A549 (cell line): ENCODE results near the gene NOS3. TPM values are rescaled to one million over a fixed set of nuclear protein-coding genes. Genes with fewer than 3 reads are reported as not detected.

Experiments
- ATAC-seq, 2 experiments: fragments of 200-7000 bp in 1 of 2; fragments of >200 bp in 1 of 2; cut with Nextera tagmentation in 1 of 2; cut with Tn5 transposase in 1 of 2; 3 replicates each; pipeline versions ENCODE4 v1.8.0 to v1.9.1; 2018 to 2020; ENCODE audit warnings: mild to moderate bottlenecking in 1 of 2, moderate library complexity in 1 of 2
- CTCF ChIA-PET: fragments of 300-600 bp; sonication (Branson Sonifier 250); formaldehyde crosslinking; extraction: SDS; loops from one replicate; lab custom pipeline; 2021; ENCODE audit warnings: antibody characterized with exemption, inconsistent platforms; lab: Yijun Ruan, JAX
- POLR2A ChIA-PET: fragments of 350-600 bp; formaldehyde crosslinking; extraction: SDS; loops from one replicate; lab custom pipeline; 2021; ENCODE audit warnings: antibody characterized with exemption, inconsistent platforms; lab: Yijun Ruan, JAX
- DNase-seq, 2 experiments: peaks; one replicate each; pipeline versions ENCODE4 v3.0.0 to v3.0.0-alpha.2; 2011 to 2016; ENCODE audit warnings: low read depth in 1 of 2, low spot score in 1 of 2
- FAIRE-seq: peaks from 2 replicates; lab custom pipeline; 2011; peaks lifted over from hg19 to GRCh38; lab: Jason Lieb, UNC
- H3K27ac ChIP-seq, 2 experiments: fragments of >200 bp; sonication (Bioruptor Twin); formaldehyde crosslinking; 3 replicates each; pipeline ENCODE4 v1.5.1; 2016 to 2017
- H3K4me1 ChIP-seq: fragments of >200 bp; sonication (Bioruptor Twin); formaldehyde crosslinking; 3 replicates; pipeline ENCODE4 v1.6.1; 2016
- H3K4me2 ChIP-seq: fragments of >200 bp; sonication (Bioruptor Twin); formaldehyde crosslinking; 3 replicates; pipeline ENCODE4 v1.6.1; 2016
- H3K4me3 ChIP-seq: fragments of >200 bp; sonication (Bioruptor Twin); formaldehyde crosslinking; 3 replicates; pipeline ENCODE4 v1.5.1; 2016
- H3K9me3 ChIP-seq: fragments of >200 bp; sonication (Bioruptor Twin); formaldehyde crosslinking; 3 replicates; pipeline ENCODE4 v1.6.1; 2016
- CBX8 ChIP-seq: fragments of 200-600 bp; sonication (generic); IDR thresholded peaks from 2 replicates; pipeline ENCODE4 v1.6.1; 2016
- CEBPB ChIP-seq, 2 experiments: fragments of >200 bp in 1 of 2; sonication (Bioruptor Twin) in 1 of 2; formaldehyde crosslinking in 1 of 2; IDR thresholded peaks; 2 replicates each; pipeline ENCODE4 v1.6.1; 2012 to 2016
- CHD4 ChIP-seq: fragments of 200-600 bp; sonication (generic); IDR thresholded peaks from 2 replicates; pipeline ENCODE4 v1.6.1; 2016; ENCODE audit warnings: antibody characterized with exemption, mild to moderate bottlenecking, borderline replicate concordance
- CTCF ChIP-seq: fragments of >200 bp; sonication (Bioruptor Twin); formaldehyde crosslinking; IDR thresholded peaks from 3 replicates; pipeline ENCODE4 v1.5.1; 2016
- ESRRA ChIP-seq: fragments of 150-350 bp; IDR thresholded peaks from 2 replicates; pipeline ENCODE4 v1.6.1; 2014; ENCODE audit warnings: mild to moderate bottlenecking, low read length, borderline replicate concordance
- FOSL2 ChIP-seq, 2 experiments: fragments of 450-650 bp in 1 of 2; fragments of >200 bp in 1 of 2; sonication (Bioruptor Twin) in 1 of 2; formaldehyde crosslinking; IDR thresholded peaks; 2 replicates each; pipeline versions ENCODE4 v1.5.0 to v1.6.1; 2016 to 2020; ENCODE audit warnings: mild to moderate bottlenecking in 1 of 2, moderate library complexity in 1 of 2
- HDAC2 ChIP-seq: fragments of 200-600 bp; sonication (generic); IDR thresholded peaks from 2 replicates; pipeline ENCODE4 v1.6.1; 2016
- HOXA7 ChIP-seq: fragments of 250-450 bp; sonication (Bioruptor Pico); IDR thresholded peaks from 2 replicates; pipeline ENCODE4 v1.5.0; 2020; ENCODE audit warnings: mild to moderate bottlenecking, moderate library complexity
- MAZ ChIP-seq: fragments of 150-350 bp; IDR thresholded peaks from 2 replicates; pipeline ENCODE4 v1.6.1; 2014; ENCODE audit warnings: antibody characterized with exemption, low read depth, low read length, borderline replicate concordance
- NPAS2 ChIP-seq: fragments of 250-450 bp; sonication (Bioruptor Pico); IDR thresholded peaks from 2 replicates; pipeline ENCODE4 v1.8.0; 2022; ENCODE audit warnings: mild to moderate bottlenecking, moderate library complexity, borderline replicate concordance
- NR3C1 ChIP-seq: fragments of >200 bp; sonication (Bioruptor Twin); formaldehyde crosslinking; IDR thresholded peaks from 3 replicates; pipeline ENCODE4 v1.6.1; 2017
- PHF8 ChIP-seq: fragments of 200-600 bp; sonication (generic); IDR thresholded peaks from 2 replicates; pipeline ENCODE4 v1.6.1; 2016; ENCODE audit warnings: low read depth, mild to moderate bottlenecking, antibody characterized with exemption, moderate library complexity, borderline replicate concordance
- POLR2AphosphoS2 ChIP-seq: conservative IDR thresholded peaks from 2 replicates; pipeline ENCODE4 v1.6.1; 2012; ENCODE audit warnings: low read length, improper control_type of control experiment, inconsistent platforms
- RAD21 ChIP-seq, 2 experiments: fragments of >200 bp in 1 of 2; sonication (Bioruptor Twin) in 1 of 2; formaldehyde crosslinking in 1 of 2; IDR thresholded peaks in 1 of 2; conservative IDR thresholded peaks in 1 of 2; 2 replicates in 1 of 2; 3 replicates in 1 of 2; pipeline ENCODE4 v1.6.1; 2012 to 2018; ENCODE audit warnings: inconsistent platforms in 1 of 2
- RARB ChIP-seq: fragments of 250-450 bp; sonication (Bioruptor Pico); IDR thresholded peaks from 2 replicates; pipeline ENCODE4 v1.8.0; 2021; ENCODE audit warnings: mild to moderate bottlenecking, moderate library complexity
- REST ChIP-seq: fragments of 200-600 bp; sonication (generic); IDR thresholded peaks from 2 replicates; pipeline ENCODE4 v1.6.1; 2016; ENCODE audit warnings: antibody characterized with exemption, mild to moderate bottlenecking, moderate library complexity
- RNF2 ChIP-seq: fragments of 200-600 bp; sonication (generic); IDR thresholded peaks from 2 replicates; pipeline ENCODE4 v1.6.1; 2016; ENCODE audit warnings: low read depth, mild to moderate bottlenecking, antibody characterized with exemption, moderate library complexity, borderline replicate concordance
- TFCP2L1 ChIP-seq: fragments of 250-450 bp; sonication (Bioruptor Pico); IDR thresholded peaks from 2 replicates; pipeline ENCODE4 v1.5.0; 2021; ENCODE audit warnings: mild to moderate bottlenecking
- TP53 ChIP-seq: fragments of 250-450 bp; sonication (Bioruptor Pico); IDR thresholded peaks from 2 replicates; pipeline ENCODE4 v1.5.0; 2021; ENCODE audit warnings: mild to moderate bottlenecking, moderate library complexity
- WGBS: methylation state at CpG from one replicate; pipeline ENCODE4 v1.1.6; 2017; ENCODE audit errors: missing lambda C conversion rate; 5-methylcytosine and 5-hydroxymethylcytosine counted together
- polyA plus RNA-seq, 4 experiments: library from polyadenylated mRNA; depleted of rRNA in 3 of 4; stranded (reverse); fragments of >200 nt; fragmentation: RNase III in 1 of 4; extraction: RNeasy Plus Mini Kit Qiagen cat#74134 plus additional on column Dnase treatment in 1 of 4; gene quantifications; 2 replicates in 3 of 4; 3 replicates in 1 of 4; pipeline ENCODE4 v1.2.3, GENCODE V29; 2011 to 2017
- TF ChIP-seq, protein P1 (sequence below): fragments of 150-350 bp; IDR thresholded peaks from 2 replicates; pipeline ENCODE4 v1.6.1; 2014; ENCODE audit warnings: low read depth, mild to moderate bottlenecking, low read length

NOS3 gene
- polyA plus RNA-seq, 2 of the 4 experiments (the other 2 are of a cell fraction): 0.52 to 0.71 TPM

- WGBS: 44% methylated on average over 5 of the region's 5 CpGs
- TF ChIP-seq RAD21 (conservative IDR thresholded peaks at IDR 0.05 in 1 of 2, IDR thresholded peaks at IDR 0.05 in 1 of 2) (no peak), POLR2AphosphoS2 (no peak), HDAC2 (no peak)
- CTCF ChIA-PET: interaction anchor here (0.6 to 2.0 kb wide), 8 partner anchors 9 to 113 kb away, joined by 3 to 11 read pairs (median 6); no protein-coding TSS in a partner anchor
Measured at GRCh38 chr7:150997817-150998216, 7.0 kb downstream of the NOS3 start.

DNA sequence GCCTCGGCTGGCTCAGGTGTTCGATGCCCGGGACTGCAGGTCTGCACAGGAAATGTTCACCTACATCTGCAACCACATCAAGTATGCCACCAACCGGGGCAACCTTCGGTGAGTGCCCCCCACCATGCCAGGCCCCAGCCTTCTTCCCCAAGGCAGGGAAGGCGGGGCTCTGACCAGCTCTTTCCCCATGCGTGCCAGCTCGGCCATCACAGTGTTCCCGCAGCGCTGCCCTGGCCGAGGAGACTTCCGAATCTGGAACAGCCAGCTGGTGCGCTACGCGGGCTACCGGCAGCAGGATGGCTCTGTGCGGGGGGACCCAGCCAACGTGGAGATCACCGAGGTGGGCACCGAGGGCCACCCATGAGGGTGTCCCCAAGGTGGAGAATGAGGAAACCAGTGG lies 7.5 kb downstream of the NOS3 start:
- 62% methylated on average over 19 of the region's 20 CpGs for WGBS
- FAIRE-seq (no peak), DNase-seq (no peak), ATAC-seq (no peak)
- Histone ChIP-seq H3K9me3 (no peaks in the 10 kb centered on the region), H3K4me1 (0 out of 3 replicates have a peak, but pooled peaks cover 2% of the 10 kb centered on the region), H3K27ac (no peak overlapping the region), H3K4me3 (no peak overlapping the region), H3K4me2 (no peak overlapping the region)
- CTCF ChIA-PET: interaction anchor here (0.6 to 2.0 kb wide), 8 partner anchors 9 to 113 kb away, joined by 3 to 11 read pairs (median 6); no protein-coding TSS in a partner anchor
- POLR2A ChIA-PET: no interaction called here
- TF ChIP-seq NR3C1: no peak
- TF ChIP-seq CEBPB (IDR thresholded peaks at IDR 0.05): no peak
- no peak for TF ChIP-seq ESRRA
- no peak for TF ChIP-seq CHD4

More at GRCh38 chr7:150997817-150998216, 7.0 kb downstream of the NOS3 start:
- FAIRE-seq: no peak
- no peak overlapping the region for H3K4me3 ChIP-seq
- no peak overlapping the region for H3K27ac ChIP-seq
- H3K4me2 ChIP-seq: no peak overlapping the region
- H3K9me3 ChIP-seq: no peaks in the 10 kb centered on the region
- no peaks in the 10 kb centered on the region for H3K4me1 ChIP-seq
- DNase-seq: no peak
- no peak for ATAC-seq
- POLR2A ChIA-PET: no interaction called here

GRCh38 chr7:150999001-150999400 lies 8.2 kb downstream of the NOS3 start:
- H3K9me3 ChIP-seq: no peaks in the 10 kb centered on the region
- TF ChIP-seq RARB (CRISPR knock-in tag) (no peak), CHD4 (no peak), CTCF (no peak), TP53 (CRISPR knock-in tag) (no peak), RNF2 (no peak)
- TF ChIP-seq, protein P1, sequence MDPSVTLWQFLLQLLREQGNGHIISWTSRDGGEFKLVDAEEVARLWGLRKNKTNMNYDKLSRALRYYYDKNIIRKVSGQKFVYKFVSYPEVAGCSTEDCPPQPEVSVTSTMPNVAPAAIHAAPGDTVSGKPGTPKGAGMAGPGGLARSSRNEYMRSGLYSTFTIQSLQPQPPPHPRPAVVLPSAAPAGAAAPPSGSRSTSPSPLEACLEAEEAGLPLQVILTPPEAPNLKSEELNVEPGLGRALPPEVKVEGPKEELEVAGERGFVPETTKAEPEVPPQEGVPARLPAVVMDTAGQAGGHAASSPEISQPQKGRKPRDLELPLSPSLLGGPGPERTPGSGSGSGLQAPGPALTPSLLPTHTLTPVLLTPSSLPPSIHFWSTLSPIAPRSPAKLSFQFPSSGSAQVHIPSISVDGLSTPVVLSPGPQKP: no peak
- TF ChIP-seq, all 56 proteins: peak for 0
- H3K4me2 ChIP-seq: no peak overlapping the region
- CTCF ChIA-PET: interaction anchor here (1.0 to 1.9 kb wide), 6 partner anchors 8 to 112 kb away, joined by 3 to 7 read pairs (median 4); no protein-coding TSS in a partner anchor
- no peak overlapping the region for H3K27ac ChIP-seq
- no peak for ATAC-seq
- H3K4me1 ChIP-seq: 0 out of 3 replicates have a peak, but pooled peaks cover 5% of the 10 kb centered on the region
- 83% methylated on average over 4 of the region's 12 CpGs for WGBS
- no peak for DNase-seq
- H3K4me3 ChIP-seq: no peak overlapping the region
- no peak for FAIRE-seq
- POLR2A ChIA-PET: no interaction called here

- no peak for ATAC-seq
- FAIRE-seq: no peak
- Histone ChIP-seq H3K4me2 (no peak overlapping the region), H3K27ac (no peak overlapping the region), H3K4me1 (0 out of 3 replicates have a peak, but pooled peaks cover 5% of the 10 kb centered on the region), H3K9me3 (no peaks in the 10 kb centered on the region), H3K4me3 (no peak overlapping the region)
- POLR2A ChIA-PET: no interaction called here
- CTCF ChIA-PET: interaction anchor here (1.0 to 11.2 kb wide), 7 partner anchors 8 to 111 kb away, joined by 3 to 110 read pairs (median 3); partner anchors contain the start of gene ATG9B
- WGBS: 85% methylated on average over 4 of the region's 5 CpGs
- DNase-seq: no peak
- TF ChIP-seq REST (no peak), CBX8 (no peak), NPAS2 (CRISPR knock-in tag) (no peak), PHF8 (no peak), HOXA7 (no peak), MAZ (no peak), FOSL2 (IDR thresholded peaks at IDR 0.05) (no peak), FOSL2 (CRISPR knock-in tag; IDR thresholded peaks at IDR 0.05) (no peak), TFCP2L1 (CRISPR knock-in tag) (no peak)
Measured at GRCh38 chr7:150999497-151000230, 8.8 kb downstream of the NOS3 start.
